Suprapubic skin (tissue), 4 donors: ENCODE measurements around the gene SCRN1. TPM values are rescaled to one million over a fixed set of nuclear protein-coding genes. Genes with fewer than 3 reads are reported as not detected.

Experiments
- DNase-seq, 2 donors: peaks; one replicate each; pipeline ENCODE4 v3.0.0-alpha.2; 2019; ENCODE audit warnings: low spot score in 2 of 2
- H3K27ac ChIP-seq: fragments of 200-600 bp; sonication (generic); one replicate; pipeline ENCODE4 v1.5.1; 2019
- H3K27me3 ChIP-seq: fragments of 200-600 bp; sonication (generic); one replicate; pipeline ENCODE4 v1.5.1; 2019
- H3K36me3 ChIP-seq: fragments of 200-600 bp; sonication (generic); one replicate; pipeline ENCODE4 v1.5.1; 2019
- H3K4me1 ChIP-seq: fragments of 200-600 bp; sonication (generic); one replicate; pipeline ENCODE4 v1.5.1; 2019
- H3K4me3 ChIP-seq: fragments of 200-600 bp; sonication (generic); one replicate; pipeline ENCODE4 v1.5.1; 2019; ENCODE audit warnings: mild to moderate bottlenecking
- H3K9me3 ChIP-seq: fragments of 200-600 bp; sonication (generic); one replicate; pipeline ENCODE4 v1.5.1; 2019
- CTCF ChIP-seq, 2 donors: fragments of 200-600 bp in 1 of 2; fragments of 450-650 bp in 1 of 2; sonication (generic) in 1 of 2; IDR thresholded peaks; one replicate each; pipeline ENCODE4 v1.5.1; 2016 to 2019; ENCODE audit warnings: antibody characterized with exemption in 2 of 2, mild to moderate bottlenecking in 1 of 2, moderate library complexity in 1 of 2
- EP300 ChIP-seq: sonication (generic); formaldehyde crosslinking; IDR thresholded peaks from one replicate; pipeline ENCODE4 v1.6.1; 2017; ENCODE audit warnings: antibody characterized with exemption
- POLR2A ChIP-seq, 2 donors: fragments of 450-650 bp; IDR thresholded peaks; one replicate each; pipeline ENCODE4 v1.6.1; 2017; ENCODE audit warnings: antibody characterized with exemption in 2 of 2, mild to moderate bottlenecking in 2 of 2, moderate library complexity in 2 of 2
- POLR2AphosphoS5 ChIP-seq, 3 donors: sonication (generic); formaldehyde crosslinking; IDR thresholded peaks; one replicate each; pipeline ENCODE4 v1.6.1; 2017; ENCODE audit warnings: antibody characterized with exemption in 3 of 3
- WGBS: methylation state at CpG from one replicate; pipeline ENCODE4 v1.1.5; 2018; 5-methylcytosine and 5-hydroxymethylcytosine counted together
- total RNA-seq, 4 donors: library from RNA; depleted of rRNA; stranded (reverse); fragments of >200 nt; gene quantifications; one replicate each; pipeline ENCODE4 v1.1.0, GENCODE V29; 2016

Gene SCRN1
- total RNA-seq, 4 donors from 2014 or later, result 10.8 to 26.0 (median 15.0) TPM

- peaks cover 24% of the 10 kb centered on the region for H3K4me1 ChIP-seq
- H3K27me3 ChIP-seq, result no peaks in the 10 kb centered on the region
- TF ChIP-seq CTCF (IDR thresholded peaks at IDR 0.05) (no peak), POLR2A (IDR thresholded peaks at IDR 0.05) (no peak), POLR2AphosphoS5 (IDR thresholded peaks at IDR 0.05) (no peak), EP300 (no peak)
- no peaks in the 10 kb centered on the region for H3K36me3 ChIP-seq
- peak overlapping the region; percentile 93 for H3K27ac ChIP-seq
- WGBS, result 45% methylated on average over 8 of the region's 8 CpGs
- DNase-seq, result no peak
- H3K4me3 ChIP-seq, result peak overlapping the region; percentile 98
- H3K9me3 ChIP-seq, result no peaks in the 10 kb centered on the region
Observed at GRCh38 chr7:29987811-29988317, 1.7 kb downstream of the SCRN1 start.

GRCh38 chr7:29987083-29987482 is 2.5 kb downstream of the SCRN1 start:
- Histone ChIP-seq H3K27ac (no peak overlapping the region), H3K36me3 (no peaks in the 10 kb centered on the region), H3K27me3 (no peaks in the 10 kb centered on the region), H3K9me3 (no peaks in the 10 kb centered on the region), H3K4me1 (peaks cover 24% of the 10 kb centered on the region), H3K4me3 (no peak overlapping the region)
- DNase-seq, result no peak
- 62% methylated on average over 2 of the region's 2 CpGs for WGBS
- TF ChIP-seq CTCF (IDR thresholded peaks at IDR 0.05) (no peak), EP300 (no peak), POLR2AphosphoS5 (IDR thresholded peaks at IDR 0.05) (no peak), POLR2A (IDR thresholded peaks at IDR 0.05) (no peak)

GRCh38 chr7:29980151-29980550 is 9.4 kb downstream of the SCRN1 start:
- Histone ChIP-seq H3K4me1 (peaks cover 5% of the 10 kb centered on the region), H3K4me3 (no peak overlapping the region), H3K27me3 (no peaks in the 10 kb centered on the region), H3K36me3 (no peaks in the 10 kb centered on the region), H3K27ac (no peak overlapping the region), H3K9me3 (no peaks in the 10 kb centered on the region)
- TF ChIP-seq EP300 (no peak), POLR2A (IDR thresholded peaks at IDR 0.05) (no peak), CTCF (IDR thresholded peaks at IDR 0.05) (no peak), POLR2AphosphoS5 (IDR thresholded peaks at IDR 0.05) (no peak)
- no peak for DNase-seq

- no peak for TF ChIP-seq POLR2AphosphoS5 (IDR thresholded peaks at IDR 0.05)
- no peak for TF ChIP-seq EP300
- no peak for TF ChIP-seq POLR2A (IDR thresholded peaks at IDR 0.05)
- TF ChIP-seq CTCF (IDR thresholded peaks at IDR 0.05), result no peak
- H3K9me3 ChIP-seq, result no peaks in the 10 kb centered on the region
- no peak overlapping the region for H3K27ac ChIP-seq
- peaks cover 5% of the 10 kb centered on the region for H3K4me1 ChIP-seq
- no peaks in the 10 kb centered on the region for H3K27me3 ChIP-seq
- DNase-seq, result no peak
- WGBS, result 90% methylated on average over 8 of the region's 8 CpGs
- H3K4me3 ChIP-seq, result no peak overlapping the region
- H3K36me3 ChIP-seq, result no peaks in the 10 kb centered on the region
Observed at GRCh38 chr7:29977886-29978651, 11.5 kb downstream of the SCRN1 start.

GRCh38 chr7:29976673-29977415 is 12.8 kb downstream of the SCRN1 start:
- no peaks in the 10 kb centered on the region for H3K9me3 ChIP-seq
- no peak for DNase-seq
- no peak overlapping the region for H3K27ac ChIP-seq
- H3K4me3 ChIP-seq, result no peak overlapping the region
- 78% methylated on average over 6 of the region's 6 CpGs for WGBS
- peaks cover 5% of the 10 kb centered on the region for H3K4me1 ChIP-seq
- H3K36me3 ChIP-seq, result no peaks in the 10 kb centered on the region
- H3K27me3 ChIP-seq, result no peaks in the 10 kb centered on the region
- TF ChIP-seq CTCF (IDR thresholded peaks at IDR 0.05), result no peak
